ENCODE data around the gene PRKCH. TPM values are rescaled to one million over a fixed set of nuclear protein-coding genes. Genes with fewer than 3 reads are reported as not detected.

Gene PRKCH
- total RNA-seq, 1 donor from 2014 or later, result 101 TPM

DNA sequence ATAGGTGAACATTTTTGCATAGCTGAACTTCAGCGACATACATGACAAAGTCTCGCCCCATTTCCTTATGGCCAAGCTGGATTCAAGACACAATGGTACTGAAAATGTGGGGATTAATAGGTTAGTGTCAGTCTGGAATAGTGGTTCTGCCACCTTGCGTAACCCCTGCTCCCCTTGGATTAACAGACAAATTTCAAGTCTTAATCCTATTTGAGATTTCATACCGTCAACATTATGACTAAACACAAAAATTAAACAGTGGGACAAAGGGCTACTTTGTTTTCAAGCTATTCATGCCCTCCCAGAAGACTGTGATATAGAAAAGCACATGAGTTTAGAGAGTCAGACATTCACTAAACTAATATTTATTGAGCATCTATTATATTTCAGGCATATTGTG is 235.1 kb downstream of the PRKCH start:
- no peak for DNase-seq (ENCODE audit: low spot score)
- peaks cover 35% of the 10 kb centered on the region for H3K4me1 Mint-ChIP-seq (ENCODE audit: low read depth)

DNA sequence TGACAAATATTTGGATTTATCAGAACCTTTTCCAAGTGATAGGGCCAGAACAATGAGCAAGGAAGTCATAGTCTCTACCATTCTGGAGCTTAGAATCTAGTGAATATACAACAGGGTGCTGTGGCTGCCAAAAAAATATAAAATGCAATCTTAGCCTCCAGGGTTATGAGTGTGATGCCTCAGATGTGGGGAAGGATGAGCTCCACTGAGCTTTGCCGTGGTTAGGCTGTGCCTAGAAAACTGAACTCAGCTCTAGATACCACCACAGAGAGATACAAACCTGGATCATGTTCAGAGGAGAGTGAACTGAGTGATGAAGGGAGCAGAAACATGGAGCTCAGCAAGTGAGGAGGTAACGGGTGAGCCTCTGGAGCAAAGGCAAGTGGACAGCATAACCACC is 235.9 kb downstream of the PRKCH start:
- no peak for DNase-seq (ENCODE audit: low spot score)
- Mint-ChIP-seq H3K4me3 (ENCODE audit: low read depth) (no peak overlapping the region), H3K27me3 (ENCODE audit: low read depth) (no peaks in the 10 kb centered on the region), H3K4me1 (ENCODE audit: low read depth) (peaks cover 35% of the 10 kb centered on the region), H3K27ac (no peak overlapping the region), H3K9me3 (no peaks in the 10 kb centered on the region), H3K36me3 (ENCODE audit: low read depth) (peaks cover 14% of the 10 kb centered on the region)
- intact Hi-C loops (cut with micrococcal nuclease), result no loop called here

More for the DNA sequence above, 235.1 kb downstream of the PRKCH start:
- Mint-ChIP-seq H3K9me3 (no peaks in the 10 kb centered on the region), H3K27ac (no peak overlapping the region), H3K4me3 (ENCODE audit: low read depth) (no peak overlapping the region), H3K27me3 (ENCODE audit: low read depth) (no peaks in the 10 kb centered on the region), H3K36me3 (ENCODE audit: low read depth) (peaks cover 22% of the 10 kb centered on the region)
- intact Hi-C loops (cut with micrococcal nuclease), result no loop called here

DNA sequence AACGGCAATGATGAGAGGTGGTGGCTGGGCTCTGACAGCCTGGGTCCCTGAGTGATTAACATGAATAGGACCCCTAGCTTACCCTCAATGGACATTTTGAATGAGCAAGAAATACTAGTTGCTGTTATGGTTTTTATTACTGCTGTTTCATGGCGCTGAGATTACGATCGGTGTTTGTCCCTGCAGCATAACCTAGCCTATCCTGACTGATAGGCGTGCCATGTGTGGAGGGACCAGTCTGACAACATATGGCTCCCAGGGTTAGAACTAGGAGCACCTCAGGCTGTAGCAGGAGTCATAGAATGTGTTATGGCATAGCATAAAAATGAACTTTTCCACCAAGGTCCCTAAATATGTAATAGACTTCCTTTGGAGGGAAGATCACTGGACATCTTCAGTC is 236.5 kb downstream of the PRKCH start:
- H3K27me3 Mint-ChIP-seq (ENCODE audit: low read depth), result no peaks in the 10 kb centered on the region
- no peak overlapping the region for H3K27ac Mint-ChIP-seq
- H3K36me3 Mint-ChIP-seq (ENCODE audit: low read depth), result peaks cover 10% of the 10 kb centered on the region
- no peak for DNase-seq (ENCODE audit: low spot score)
- peaks cover 35% of the 10 kb centered on the region for H3K4me1 Mint-ChIP-seq (ENCODE audit: low read depth)
- no peaks in the 10 kb centered on the region for H3K9me3 Mint-ChIP-seq
- intact Hi-C loops (cut with micrococcal nuclease), result no loop called here
- H3K4me3 Mint-ChIP-seq (ENCODE audit: low read depth), result no peak overlapping the region

DNA sequence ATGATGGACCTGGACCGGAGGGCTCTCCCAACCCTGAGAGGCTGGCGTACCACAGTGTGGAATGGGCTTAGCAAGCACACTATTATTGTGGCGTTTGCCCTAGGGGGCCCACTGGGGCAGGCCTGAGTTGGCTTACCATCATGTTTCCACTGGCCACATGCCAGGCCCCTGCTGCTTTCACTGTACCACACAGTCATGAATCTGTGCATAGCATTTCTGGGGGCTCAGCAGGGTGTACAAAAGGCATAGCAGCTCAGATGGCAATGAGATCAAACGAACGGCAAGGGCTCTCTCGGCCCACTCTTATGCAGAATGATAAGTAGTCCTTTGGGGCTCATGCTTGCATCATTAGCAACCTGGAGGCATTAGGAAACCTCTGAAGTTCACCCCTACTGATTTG is 236.9 kb downstream of the PRKCH start:
- peaks cover 35% of the 10 kb centered on the region for H3K4me1 Mint-ChIP-seq (ENCODE audit: low read depth)

DNA sequence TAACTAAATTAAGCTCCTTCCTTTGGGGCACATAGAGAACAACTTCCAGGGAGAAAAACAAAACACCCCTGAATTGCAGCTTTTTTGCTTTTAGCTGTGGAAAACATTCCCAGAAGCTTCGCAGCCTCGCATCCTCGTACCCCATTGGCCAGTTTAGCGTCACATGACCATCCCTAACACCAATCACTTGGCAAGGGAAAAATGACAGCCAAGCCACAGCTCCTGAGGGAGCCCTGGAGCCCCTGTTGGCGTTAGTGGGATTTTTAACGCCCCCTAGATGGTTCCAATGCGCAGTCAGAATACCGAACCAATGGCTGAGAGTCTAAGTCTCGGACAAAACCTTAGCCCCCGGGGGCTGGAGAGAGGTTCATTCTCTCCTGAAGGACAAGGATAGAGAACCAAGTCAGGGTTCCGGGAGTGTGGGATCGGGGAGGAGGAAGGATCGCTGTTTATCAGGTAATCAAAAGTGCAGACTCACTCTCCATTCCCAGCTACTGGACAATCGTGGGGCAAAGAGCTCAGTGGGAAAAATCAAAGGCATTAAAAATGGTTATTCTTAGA is 238.3 kb downstream of the PRKCH start:
- Mint-ChIP-seq H3K27me3 (ENCODE audit: low read depth) (no peaks in the 10 kb centered on the region), H3K36me3 (ENCODE audit: low read depth) (peaks cover 4% of the 10 kb centered on the region), H3K9me3 (no peaks in the 10 kb centered on the region), H3K4me1 (ENCODE audit: low read depth) (peaks cover 35% of the 10 kb centered on the region), H3K27ac (no peak overlapping the region), H3K4me3 (ENCODE audit: low read depth) (no peak overlapping the region)
- intact Hi-C loops (cut with micrococcal nuclease), result loop anchor here (5.0 kb wide), 1 partner anchor 32 kb away; no protein-coding TSS in a partner anchor
- no peak for DNase-seq (ENCODE audit: low spot score)

More for the DNA sequence above, 236.9 kb downstream of the PRKCH start:
- Mint-ChIP-seq H3K9me3 (no peaks in the 10 kb centered on the region), H3K27ac (no peak overlapping the region), H3K27me3 (ENCODE audit: low read depth) (no peaks in the 10 kb centered on the region), H3K4me3 (ENCODE audit: low read depth) (no peak overlapping the region), H3K36me3 (ENCODE audit: low read depth) (peaks cover 7% of the 10 kb centered on the region)
- intact Hi-C loops (cut with micrococcal nuclease), result no loop called here
- DNase-seq (ENCODE audit: low spot score), result no peak

DNA sequence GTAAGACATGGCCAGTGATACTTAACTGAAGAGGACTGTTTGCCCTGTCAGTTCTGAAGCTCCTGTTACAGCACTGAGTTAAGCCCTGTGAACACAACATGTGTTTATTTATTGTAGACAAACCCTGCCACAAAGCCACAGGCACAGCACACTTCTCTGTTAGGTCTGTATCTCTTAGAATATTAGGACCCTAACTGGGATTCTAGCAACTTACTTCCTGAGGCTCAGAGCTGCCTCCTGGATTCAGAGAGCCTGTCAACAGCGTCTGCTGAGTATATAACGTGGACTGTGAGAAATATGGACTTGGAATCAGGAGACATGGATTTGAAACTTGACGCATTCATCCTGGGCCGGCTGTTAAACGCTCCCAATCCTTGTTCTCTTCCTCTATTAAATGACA is 238.9 kb downstream of the PRKCH start:
- H3K27me3 Mint-ChIP-seq (ENCODE audit: low read depth), result no peaks in the 10 kb centered on the region
- peaks cover 4% of the 10 kb centered on the region for H3K36me3 Mint-ChIP-seq (ENCODE audit: low read depth)
- H3K9me3 Mint-ChIP-seq, result no peaks in the 10 kb centered on the region
- no peak for DNase-seq (ENCODE audit: low spot score)
- H3K4me3 Mint-ChIP-seq (ENCODE audit: low read depth), result no peak overlapping the region
- intact Hi-C loops (cut with micrococcal nuclease), result loop anchor here (5.0 kb wide), 1 partner anchor 33 kb away; no protein-coding TSS in a partner anchor
- no peak overlapping the region for H3K27ac Mint-ChIP-seq
- H3K4me1 Mint-ChIP-seq (ENCODE audit: low read depth), result peaks cover 35% of the 10 kb centered on the region

DNA sequence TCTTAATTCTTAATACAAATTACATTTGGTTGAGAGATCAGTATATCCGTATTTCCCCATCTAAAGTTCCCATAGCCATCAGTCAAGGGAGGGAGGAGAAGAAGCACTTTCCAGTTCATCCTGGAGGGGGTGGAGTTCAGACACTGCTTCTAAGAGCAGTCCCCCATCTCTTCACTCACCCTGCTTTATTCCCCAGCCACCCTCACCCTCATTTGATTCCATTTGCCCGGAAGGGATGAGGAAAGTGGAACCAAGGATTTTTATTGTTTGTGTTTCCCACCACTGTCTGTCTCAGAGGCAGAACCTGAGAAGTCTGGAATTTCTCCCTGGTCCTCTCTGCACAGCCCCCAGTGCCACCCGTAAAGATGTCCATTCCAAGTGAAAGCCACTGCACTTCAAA is 239.7 kb downstream of the PRKCH start:
- no peak overlapping the region for H3K4me3 Mint-ChIP-seq (ENCODE audit: low read depth)
- H3K36me3 Mint-ChIP-seq (ENCODE audit: low read depth), result peaks cover 4% of the 10 kb centered on the region
- no peaks in the 10 kb centered on the region for H3K27me3 Mint-ChIP-seq (ENCODE audit: low read depth)
- DNase-seq (ENCODE audit: low spot score), result no peak
- H3K4me1 Mint-ChIP-seq (ENCODE audit: low read depth), result peaks cover 38% of the 10 kb centered on the region
- H3K9me3 Mint-ChIP-seq, result peaks cover 5% of the 10 kb centered on the region
- H3K27ac Mint-ChIP-seq, result no peak overlapping the region
- intact Hi-C loops (cut with micrococcal nuclease), result loop anchor here (5.0 kb wide), 1 partner anchor 34 kb away; no protein-coding TSS in a partner anchor

DNA sequence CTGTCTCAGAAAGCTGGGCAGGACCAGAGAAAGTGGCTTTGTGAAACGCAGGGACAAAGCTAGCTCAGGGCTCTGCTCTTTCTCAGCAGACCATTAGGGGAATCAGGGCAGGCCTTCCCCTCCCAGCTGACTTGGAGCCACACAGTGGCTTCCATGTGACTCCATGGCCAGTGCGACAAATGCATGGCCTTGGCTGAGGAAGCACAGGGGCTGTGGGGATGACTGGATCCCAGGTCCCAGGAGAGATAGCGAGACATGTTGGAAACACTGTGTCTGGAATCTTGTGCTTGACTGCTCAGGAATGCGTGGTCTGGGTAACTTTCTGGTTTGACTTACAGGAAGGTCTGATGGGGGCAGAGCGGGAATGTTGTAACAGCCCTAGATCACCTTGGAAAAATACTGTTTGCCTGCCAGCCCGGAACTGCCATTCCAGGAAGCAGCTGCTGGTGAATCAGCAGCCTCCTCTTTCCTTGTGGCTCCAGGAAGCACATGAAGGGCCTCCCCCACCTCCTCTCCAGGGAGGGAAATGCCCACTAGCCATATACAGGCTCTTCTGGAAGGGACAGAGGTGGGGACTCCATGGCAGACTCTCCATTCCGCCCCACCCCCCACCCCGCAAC is 240.4 kb downstream of the PRKCH start:
- intact Hi-C loops (cut with micrococcal nuclease), result loop anchor here (2.0 to 5.0 kb wide), 2 partner anchors 17 to 34 kb away; no protein-coding TSS in a partner anchor
- DNase-seq (ENCODE audit: low spot score), result no peak
- peaks cover 38% of the 10 kb centered on the region for H3K4me1 Mint-ChIP-seq (ENCODE audit: low read depth)
- H3K27ac Mint-ChIP-seq, result no peak overlapping the region
- peaks cover 4% of the 10 kb centered on the region for H3K36me3 Mint-ChIP-seq (ENCODE audit: low read depth)
- H3K9me3 Mint-ChIP-seq, result peaks cover 6% of the 10 kb centered on the region
- peaks cover 1% of the 10 kb centered on the region for H3K27me3 Mint-ChIP-seq (ENCODE audit: low read depth)
- H3K4me3 Mint-ChIP-seq (ENCODE audit: low read depth), result no peak overlapping the region

DNA sequence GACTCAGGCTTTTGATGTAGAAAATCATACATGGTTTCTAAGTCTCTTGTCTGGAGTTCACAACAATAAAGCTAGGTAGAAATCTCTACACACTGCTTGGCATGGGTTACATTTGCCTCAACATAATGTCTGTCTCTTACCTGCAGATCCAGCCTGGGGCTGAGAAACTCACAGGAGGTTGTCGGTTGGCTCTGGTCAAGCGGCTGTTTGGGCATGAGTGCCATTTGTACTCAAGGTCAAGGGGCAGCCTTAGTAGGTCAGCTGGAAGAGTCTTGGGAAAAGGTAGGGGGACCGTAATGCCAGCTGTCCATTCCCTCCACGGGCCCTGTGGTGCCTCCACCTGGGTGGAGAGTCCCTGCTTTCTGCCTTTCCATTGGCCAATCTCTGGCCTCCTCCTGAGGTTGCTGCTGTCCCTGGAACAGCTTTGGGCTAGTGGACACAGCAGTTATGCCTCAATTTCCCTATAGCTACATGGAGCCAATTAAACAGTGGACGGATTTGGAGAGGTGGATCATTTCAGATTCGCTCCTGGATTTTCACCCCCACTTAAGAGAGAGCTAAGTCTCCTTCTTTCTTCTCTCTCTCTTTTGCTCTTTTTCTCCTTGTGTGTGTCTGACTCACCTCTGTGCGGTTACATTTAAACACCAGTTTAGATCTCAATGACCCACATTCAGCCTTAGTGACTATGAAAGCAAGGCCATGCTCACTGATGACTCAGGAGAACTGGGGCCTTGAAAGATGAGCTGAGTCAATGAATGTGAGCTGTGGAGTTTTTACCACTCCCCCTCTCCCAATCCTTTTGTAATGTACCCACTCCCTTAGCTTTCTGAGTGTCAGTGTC is 241.2 kb downstream of the PRKCH start:
- intact Hi-C loops (cut with micrococcal nuclease), result loop anchor here (2.0 to 5.0 kb wide), 2 partner anchors 16 to 35 kb away; no protein-coding TSS in a partner anchor
- Mint-ChIP-seq H3K27ac (peak overlapping the region; percentile 44), H3K36me3 (ENCODE audit: low read depth) (no peaks in the 10 kb centered on the region), H3K27me3 (ENCODE audit: low read depth) (peaks cover 4% of the 10 kb centered on the region), H3K4me3 (ENCODE audit: low read depth) (no peak overlapping the region), H3K4me1 (ENCODE audit: low read depth) (peaks cover 36% of the 10 kb centered on the region), H3K9me3 (peaks cover 6% of the 10 kb centered on the region)
- peak; percentile 20 for DNase-seq (ENCODE audit: low spot score)

DNA sequence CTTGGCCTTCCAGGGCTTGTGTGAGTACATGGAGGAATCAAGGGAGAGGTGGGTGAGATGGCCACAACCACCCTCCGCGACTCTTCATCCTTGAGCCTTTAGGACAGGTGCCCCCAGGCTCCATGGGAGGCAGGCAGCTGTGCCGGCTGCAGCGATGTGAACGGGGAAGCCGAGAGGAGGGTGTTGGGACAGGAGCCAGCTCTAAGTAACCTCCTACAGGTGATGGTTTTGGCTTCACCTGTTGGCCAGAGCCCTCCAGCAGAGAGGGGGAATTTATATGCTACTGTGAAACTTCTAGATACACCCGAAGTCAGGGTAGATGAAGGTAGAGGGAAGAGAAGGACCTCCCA is 241.8 kb downstream of the PRKCH start:
- DNase-seq (ENCODE audit: low spot score), result no peak
- intact Hi-C loops (cut with micrococcal nuclease), result loop anchor here (2.0 to 5.0 kb wide), 2 partner anchors 16 to 36 kb away; no protein-coding TSS in a partner anchor
- peaks cover 6% of the 10 kb centered on the region for H3K9me3 Mint-ChIP-seq
- peaks cover 39% of the 10 kb centered on the region for H3K4me1 Mint-ChIP-seq (ENCODE audit: low read depth)
- H3K4me3 Mint-ChIP-seq (ENCODE audit: low read depth), result no peak overlapping the region
- no peaks in the 10 kb centered on the region for H3K36me3 Mint-ChIP-seq (ENCODE audit: low read depth)
- peak overlapping the region; percentile 44 for H3K27ac Mint-ChIP-seq
- peaks cover 7% of the 10 kb centered on the region for H3K27me3 Mint-ChIP-seq (ENCODE audit: low read depth)

DNA sequence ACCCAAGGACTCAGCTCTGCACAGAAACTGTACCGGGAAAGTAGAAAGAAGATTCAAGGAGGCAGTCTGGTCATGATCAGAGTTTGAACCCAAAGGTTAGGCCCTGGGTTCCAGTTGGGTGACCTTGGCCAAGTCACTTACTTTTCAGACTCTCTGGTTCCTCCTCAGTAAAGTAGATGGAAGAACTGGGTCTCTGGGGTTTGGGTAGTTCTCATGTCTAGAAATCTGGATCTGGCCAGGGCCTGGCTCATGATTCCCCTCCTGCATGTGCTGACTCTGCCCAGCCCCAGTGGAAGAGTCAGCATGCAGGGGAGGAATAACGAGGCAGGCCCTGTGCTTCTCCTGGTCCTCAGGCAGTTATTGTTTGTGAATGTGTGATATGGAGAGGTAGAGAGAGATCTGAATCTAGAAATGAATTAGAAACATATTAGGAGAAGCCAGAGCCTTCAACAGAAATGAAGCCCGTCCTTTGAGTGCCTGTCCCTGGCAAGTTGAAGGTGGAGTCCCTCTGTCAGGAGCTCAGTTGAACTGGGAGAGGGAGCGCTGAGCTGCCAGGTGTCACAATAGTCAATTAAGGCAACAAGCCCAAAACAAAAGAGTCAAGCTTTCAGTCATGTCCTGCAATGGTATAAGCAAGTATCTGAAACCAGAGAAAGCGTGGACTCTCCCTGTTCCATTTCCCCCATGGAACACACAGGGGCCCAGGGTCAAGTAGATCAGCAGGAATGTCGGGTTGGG is 242.7 kb downstream of the PRKCH start:
- Mint-ChIP-seq H3K9me3 (peaks cover 6% of the 10 kb centered on the region), H3K4me3 (ENCODE audit: low read depth) (no peak overlapping the region), H3K4me1 (ENCODE audit: low read depth) (peaks cover 45% of the 10 kb centered on the region), H3K27me3 (ENCODE audit: low read depth) (peaks cover 11% of the 10 kb centered on the region), H3K36me3 (ENCODE audit: low read depth) (no peaks in the 10 kb centered on the region), H3K27ac (no peak overlapping the region)
- no peak for DNase-seq (ENCODE audit: low spot score)
- intact Hi-C loops (cut with micrococcal nuclease), result loop anchor here (2.0 to 5.0 kb wide), 2 partner anchors 15 to 37 kb away; no protein-coding TSS in a partner anchor

DNA sequence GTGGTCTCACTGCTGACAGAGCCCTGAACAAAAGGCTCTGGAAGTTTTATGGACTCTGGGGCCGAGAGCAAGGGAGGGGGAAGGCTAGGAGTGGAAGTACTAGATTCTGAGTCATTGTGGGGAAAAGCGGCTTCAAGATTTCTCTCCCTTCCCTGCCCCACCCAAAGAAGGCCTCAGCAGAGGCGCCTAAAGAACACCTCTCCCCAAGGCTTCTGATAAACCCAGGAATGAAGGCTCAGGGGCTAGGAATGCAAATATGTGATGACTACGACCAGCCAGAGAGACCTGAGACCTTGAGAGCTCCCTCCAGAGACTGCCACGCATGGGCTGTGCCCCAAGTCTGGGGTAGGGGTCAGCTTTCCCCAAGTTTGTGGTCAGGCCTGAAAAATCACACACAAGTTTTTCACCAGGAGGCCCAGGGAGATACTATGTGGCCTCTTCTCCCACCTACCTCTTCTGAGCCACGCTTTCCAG is 243.3 kb downstream of the PRKCH start:
- Mint-ChIP-seq H3K4me3 (ENCODE audit: low read depth) (no peak overlapping the region), H3K9me3 (peaks cover 6% of the 10 kb centered on the region), H3K4me1 (ENCODE audit: low read depth) (peaks cover 52% of the 10 kb centered on the region), H3K36me3 (ENCODE audit: low read depth) (no peaks in the 10 kb centered on the region), H3K27ac (no peak overlapping the region), H3K27me3 (ENCODE audit: low read depth) (peaks cover 15% of the 10 kb centered on the region)
- intact Hi-C loops (cut with micrococcal nuclease), result loop anchor here (5.0 kb wide), 1 partner anchor 37 kb away; no protein-coding TSS in a partner anchor
- no peak for DNase-seq (ENCODE audit: low spot score)
